Measurements from ENCODE around the gene USP20.
A peak's percentile ranks its signal among the peaks of the same experiment; 100 is the strongest.

Gene USP20

DNA sequence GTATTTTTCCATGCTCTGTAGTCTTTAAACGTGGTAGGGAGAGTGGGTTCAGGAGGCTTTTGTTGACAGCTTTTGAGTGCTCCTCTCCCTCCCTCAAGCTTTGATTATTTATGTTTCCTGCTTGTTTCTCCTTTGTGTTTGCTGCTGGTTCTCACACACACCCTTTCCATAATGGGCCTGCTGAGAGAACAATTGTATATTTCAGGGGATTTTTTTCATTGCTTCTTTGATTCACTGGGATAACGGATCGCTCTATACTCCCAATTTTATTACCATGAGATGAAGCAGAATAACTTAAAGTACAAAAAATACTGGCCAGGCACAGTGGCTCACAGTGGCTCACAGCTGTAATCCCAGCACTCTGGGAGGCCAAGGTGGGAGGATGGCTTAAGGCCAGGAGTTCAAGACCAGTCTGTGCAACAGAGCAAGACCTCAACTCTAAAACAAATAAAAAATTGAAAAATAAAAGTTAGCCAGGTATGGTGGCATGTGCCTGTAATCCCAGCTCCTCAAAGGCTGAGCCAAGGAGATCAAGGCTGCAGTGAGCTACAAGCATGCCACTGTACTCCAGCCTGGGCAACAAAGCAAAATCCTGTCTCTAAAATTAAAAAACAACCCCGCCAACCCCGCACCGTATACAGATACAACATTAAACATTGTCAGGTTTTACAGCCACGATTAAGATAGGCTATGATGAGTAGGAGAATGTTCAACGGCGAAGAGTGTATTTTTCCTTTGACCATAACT, 66.9 kb downstream of the USP20 start:
- H3K9me3 ChIP-seq (ENCODE audit: control extremely low read depth in 1 of 5, control insufficient read depth in 4 of 5, insufficient read depth in 2 of 5, low read depth in 1 of 5, low read length in 4 of 5) = no peaks in the 10 kb centered on the region
- no peaks in the 10 kb centered on the region for H3K27me3 ChIP-seq (replicated peaks in 2 of 5; ENCODE audit: control insufficient read depth in 4 of 5, insufficient read depth in 5 of 5, low read length in 4 of 5)
- POLR2A ChIA-PET = no interaction called here
- H3K27ac ChIP-seq (ENCODE audit: insufficient read depth in 1 of 2, low read depth in 1 of 2, low read length in 2 of 2, poor library complexity in 1 of 2, severe bottlenecking in 2 of 2) = no peak overlapping the region
- H3K4me1 ChIP-seq (ENCODE audit: control extremely low read depth in 1 of 4, control insufficient read depth in 4 of 4, insufficient read depth in 4 of 4, low read length in 3 of 4) = no peaks in the 10 kb centered on the region
- H3K4me3 ChIP-seq (ENCODE audit: control insufficient read depth in 1 of 7, extremely low read depth in 1 of 7, insufficient read depth in 4 of 7, low read depth in 2 of 7, low read length in 6 of 7) = no peak overlapping the region
- CTCF ChIA-PET = interaction anchor here (0.9 kb wide), 1 partner anchor 17 kb away, joined by 3 read pairs; no protein-coding TSS in a partner anchor
- WGBS (ENCODE audit: insufficient coverage) = 86% methylated on average over 1 of the region's 9 CpGs
- H3K36me3 ChIP-seq (ENCODE audit: control insufficient read depth in 4 of 4, insufficient read depth in 4 of 4, low read length in 3 of 4) = peaks cover 31 to 86% (median 63%) of the 10 kb centered on the region in 4 experiments
- DNase-seq = no peak

DNA sequence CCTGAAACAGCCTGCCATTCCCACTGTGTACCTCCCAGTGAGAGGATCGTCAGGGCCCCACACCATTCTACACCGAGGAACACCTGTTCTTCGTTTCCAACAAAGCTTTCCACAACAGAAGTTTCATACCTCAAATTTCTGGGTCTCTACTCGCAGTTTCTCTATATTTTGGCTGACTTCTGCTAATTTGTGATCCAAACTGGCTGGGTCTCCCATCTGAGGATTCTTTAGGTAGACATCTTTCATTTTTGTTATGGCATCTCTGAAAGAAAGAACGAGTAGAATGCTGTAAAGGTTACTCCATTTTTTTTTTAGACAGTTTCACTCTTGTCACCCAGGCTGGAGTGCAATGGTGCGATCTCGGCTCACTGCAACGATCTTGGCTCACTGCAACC, 67.5 kb downstream of the USP20 start:
- no peaks in the 10 kb centered on the region for H3K27me3 ChIP-seq (replicated peaks in 2 of 5; ENCODE audit: control insufficient read depth in 4 of 5, insufficient read depth in 5 of 5, low read length in 4 of 5)
- WGBS (ENCODE audit: insufficient coverage) = 97% methylated on average over 6 of the region's 8 CpGs
- H3K27ac ChIP-seq (ENCODE audit: insufficient read depth in 1 of 2, low read depth in 1 of 2, low read length in 2 of 2, poor library complexity in 1 of 2, severe bottlenecking in 2 of 2) = peak overlapping the region in 1 of 2 experiments; percentile 16
- no peak overlapping the region for H3K4me3 ChIP-seq (ENCODE audit: control insufficient read depth in 1 of 7, extremely low read depth in 1 of 7, insufficient read depth in 4 of 7, low read depth in 2 of 7, low read length in 6 of 7)
- no peak for DNase-seq
- H3K4me1 ChIP-seq (ENCODE audit: control extremely low read depth in 1 of 4, control insufficient read depth in 4 of 4, insufficient read depth in 4 of 4, low read length in 3 of 4) = no peaks in the 10 kb centered on the region
- CTCF ChIA-PET = interaction anchor here (2.1 kb wide), 1 partner anchor 18 kb away, joined by 8 read pairs; no protein-coding TSS in a partner anchor
- H3K36me3 ChIP-seq (ENCODE audit: control insufficient read depth in 4 of 4, insufficient read depth in 4 of 4, low read length in 3 of 4) = peaks cover 31 to 88% (median 64%) of the 10 kb centered on the region in 4 experiments
- H3K9me3 ChIP-seq (ENCODE audit: control extremely low read depth in 1 of 5, control insufficient read depth in 4 of 5, insufficient read depth in 2 of 5, low read depth in 1 of 5, low read length in 4 of 5) = no peaks in the 10 kb centered on the region
- POLR2A ChIA-PET = no interaction called here

DNA sequence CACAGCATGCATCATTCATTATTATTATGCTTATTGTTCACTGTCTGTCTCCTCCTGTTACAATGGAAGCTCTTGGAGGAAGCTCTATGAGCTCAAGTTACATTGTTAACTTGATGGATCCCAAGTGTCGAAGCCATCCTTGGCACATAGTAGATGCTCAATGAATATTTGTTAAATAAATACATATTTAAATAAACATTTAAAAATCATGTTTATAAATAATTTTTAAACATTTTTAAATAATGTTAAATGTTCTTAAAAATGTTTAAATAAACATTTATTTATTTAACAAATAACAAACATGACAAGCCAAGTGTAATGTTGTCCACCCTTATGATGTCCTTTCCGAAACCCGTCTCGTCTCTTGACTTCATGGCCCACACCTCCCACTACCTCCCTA, 69.5 kb downstream of the USP20 start:
- H3K4me1 ChIP-seq (ENCODE audit: control extremely low read depth in 1 of 4, control insufficient read depth in 4 of 4, insufficient read depth in 4 of 4, low read length in 3 of 4) = no peaks in the 10 kb centered on the region
- no peak overlapping the region for H3K27ac ChIP-seq (ENCODE audit: insufficient read depth in 1 of 2, low read depth in 1 of 2, low read length in 2 of 2, poor library complexity in 1 of 2, severe bottlenecking in 2 of 2)
- peaks cover 30 to 87% (median 61%) of the 10 kb centered on the region in 4 experiments for H3K36me3 ChIP-seq (ENCODE audit: control insufficient read depth in 4 of 4, insufficient read depth in 4 of 4, low read length in 3 of 4)
- ChIA-PET CTCF (interaction anchor here (1.3 to 2.1 kb wide), 3 partner anchors 20 to 33 kb away, joined by 3 to 8 read pairs (median 4); no protein-coding TSS in a partner anchor), POLR2A (no interaction called here)
- H3K4me3 ChIP-seq (ENCODE audit: control insufficient read depth in 1 of 7, extremely low read depth in 1 of 7, insufficient read depth in 4 of 7, low read depth in 2 of 7, low read length in 6 of 7) = no peak overlapping the region
- DNase-seq = no peak
- H3K9me3 ChIP-seq (ENCODE audit: control extremely low read depth in 1 of 5, control insufficient read depth in 4 of 5, insufficient read depth in 2 of 5, low read depth in 1 of 5, low read length in 4 of 5) = no peaks in the 10 kb centered on the region
- H3K27me3 ChIP-seq (replicated peaks in 2 of 5; ENCODE audit: control insufficient read depth in 4 of 5, insufficient read depth in 5 of 5, low read length in 4 of 5) = no peaks in the 10 kb centered on the region
- 100% methylated on average over 3 of the region's 4 CpGs for WGBS (ENCODE audit: insufficient coverage)

DNA sequence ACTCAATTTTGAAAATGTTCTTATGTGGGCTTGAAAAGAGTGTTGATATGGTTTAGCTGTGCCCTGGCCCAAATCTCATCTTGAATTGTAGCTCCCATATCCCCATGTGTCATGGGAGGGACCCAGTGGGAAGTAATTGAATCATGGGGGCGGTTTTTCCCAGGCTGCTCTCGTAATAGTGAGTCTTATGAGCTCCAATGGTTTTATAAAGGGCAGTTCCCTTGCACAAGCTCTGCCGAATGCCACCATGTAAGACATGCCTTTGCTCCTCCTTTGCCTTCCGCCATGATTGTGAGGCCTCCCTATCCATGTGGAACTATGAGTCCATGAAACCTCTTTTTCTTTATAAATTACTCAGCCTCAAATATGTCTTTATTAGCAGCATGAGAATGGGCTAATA, 71.0 kb downstream of the USP20 start:
- CTCF ChIA-PET = interaction anchor here (1.2 to 1.7 kb wide), 5 partner anchors 8 to 19 kb away, joined by 3 to 4 read pairs (median 3); no protein-coding TSS in a partner anchor
- no peak overlapping the region for H3K27ac ChIP-seq (ENCODE audit: insufficient read depth in 1 of 2, low read depth in 1 of 2, low read length in 2 of 2, poor library complexity in 1 of 2, severe bottlenecking in 2 of 2)
- H3K36me3 ChIP-seq (ENCODE audit: control insufficient read depth in 4 of 4, insufficient read depth in 4 of 4, low read length in 3 of 4) = peaks cover 26 to 79% (median 52%) of the 10 kb centered on the region in 4 experiments
- peaks cover 0 to 9% (median 5%) of the 10 kb centered on the region in 4 experiments for H3K4me1 ChIP-seq (ENCODE audit: control extremely low read depth in 1 of 4, control insufficient read depth in 4 of 4, insufficient read depth in 4 of 4, low read length in 3 of 4)
- 100% methylated on average over 2 of the region's 4 CpGs for WGBS (ENCODE audit: insufficient coverage)
- DNase-seq = no peak
- H3K27me3 ChIP-seq (replicated peaks in 2 of 5; ENCODE audit: control insufficient read depth in 4 of 5, insufficient read depth in 5 of 5, low read length in 4 of 5) = no peaks in the 10 kb centered on the region
- POLR2A ChIA-PET = no interaction called here
- H3K9me3 ChIP-seq (ENCODE audit: control extremely low read depth in 1 of 5, control insufficient read depth in 4 of 5, insufficient read depth in 2 of 5, low read depth in 1 of 5, low read length in 4 of 5) = no peaks in the 10 kb centered on the region
- H3K4me3 ChIP-seq (ENCODE audit: control insufficient read depth in 1 of 7, extremely low read depth in 1 of 7, insufficient read depth in 4 of 7, low read depth in 2 of 7, low read length in 6 of 7) = no peak overlapping the region

DNA sequence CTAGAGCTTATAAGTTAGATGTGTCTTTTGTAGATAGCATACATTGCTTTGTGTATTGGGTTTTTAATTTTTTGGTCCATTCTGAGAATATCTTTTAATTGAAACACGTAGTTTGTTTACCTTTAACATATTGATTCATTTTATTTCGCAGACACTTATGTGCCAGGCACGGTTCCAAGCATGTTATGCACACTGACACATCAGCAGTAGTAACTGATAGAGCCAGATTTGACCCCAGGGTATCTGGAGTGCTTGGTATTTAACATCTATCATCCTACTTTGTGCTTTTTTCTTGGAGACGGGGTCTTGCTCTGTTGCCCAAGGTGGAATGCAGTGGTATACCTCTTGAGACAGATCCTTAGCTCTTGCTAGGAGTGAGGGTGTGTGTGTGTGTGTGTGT, 71.9 kb downstream of the USP20 start:
- ChIA-PET CTCF (interaction anchor here (0.6 to 1.7 kb wide), 4 partner anchors 9 to 13 kb away, joined by 3 to 4 read pairs (median 3); no protein-coding TSS in a partner anchor), POLR2A (no interaction called here)
- Histone ChIP-seq H3K4me3 (ENCODE audit: control insufficient read depth in 1 of 7, extremely low read depth in 1 of 7, insufficient read depth in 4 of 7, low read depth in 2 of 7, low read length in 6 of 7) (no peak overlapping the region), H3K4me1 (ENCODE audit: control extremely low read depth in 1 of 4, control insufficient read depth in 4 of 4, insufficient read depth in 4 of 4, low read length in 3 of 4) (peaks cover 0 to 10% (median 5%) of the 10 kb centered on the region in 4 experiments), H3K27ac (ENCODE audit: insufficient read depth in 1 of 2, low read depth in 1 of 2, low read length in 2 of 2, poor library complexity in 1 of 2, severe bottlenecking in 2 of 2) (no peak overlapping the region), H3K36me3 (ENCODE audit: control insufficient read depth in 4 of 4, insufficient read depth in 4 of 4, low read length in 3 of 4) (peaks cover 22 to 78% (median 47%) of the 10 kb centered on the region in 4 experiments), H3K9me3 (ENCODE audit: control extremely low read depth in 1 of 5, control insufficient read depth in 4 of 5, insufficient read depth in 2 of 5, low read depth in 1 of 5, low read length in 4 of 5) (no peaks in the 10 kb centered on the region), H3K27me3 (replicated peaks in 2 of 5; ENCODE audit: control insufficient read depth in 4 of 5, insufficient read depth in 5 of 5, low read length in 4 of 5) (no peaks in the 10 kb centered on the region)
- DNase-seq = no peak
- WGBS (ENCODE audit: insufficient coverage) = 100% methylated on average over 2 of the region's 4 CpGs

DNA sequence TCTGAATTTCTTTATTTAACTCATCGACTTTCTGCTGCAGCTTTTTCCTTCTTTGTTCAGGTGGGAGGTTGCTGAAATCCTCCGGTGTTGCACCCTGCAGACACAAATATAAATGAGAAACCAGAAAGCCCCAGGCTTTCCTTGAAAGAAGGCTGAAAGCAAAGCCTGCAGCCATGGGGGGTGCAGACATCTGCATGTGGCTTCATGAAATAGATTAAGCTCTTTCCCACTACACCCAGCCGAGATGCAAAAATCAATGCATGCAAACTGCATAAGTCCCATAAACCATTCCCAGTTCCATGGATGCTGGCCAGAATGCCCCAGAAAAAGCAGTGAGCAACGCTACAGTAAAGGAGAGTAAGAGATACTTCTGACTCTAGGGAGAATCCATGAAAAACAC, 73.6 kb downstream of the USP20 start:
- no peaks in the 10 kb centered on the region for H3K27me3 ChIP-seq (replicated peaks in 2 of 5; ENCODE audit: control insufficient read depth in 4 of 5, insufficient read depth in 5 of 5, low read length in 4 of 5)
- H3K9me3 ChIP-seq (ENCODE audit: control extremely low read depth in 1 of 5, control insufficient read depth in 4 of 5, insufficient read depth in 2 of 5, low read depth in 1 of 5, low read length in 4 of 5) = no peaks in the 10 kb centered on the region
- H3K4me3 ChIP-seq (ENCODE audit: control insufficient read depth in 1 of 7, extremely low read depth in 1 of 7, insufficient read depth in 4 of 7, low read depth in 2 of 7, low read length in 6 of 7) = no peak overlapping the region
- CTCF ChIA-PET = interaction anchor here (1.5 to 1.7 kb wide), 2 partner anchors 21 to 184 kb away, joined by 3 to 4 read pairs; no protein-coding TSS in a partner anchor
- no peak for DNase-seq
- WGBS (ENCODE audit: insufficient coverage) = 100% methylated on average over 2 of the region's 4 CpGs
- peaks cover 0 to 10% (median 5%) of the 10 kb centered on the region in 4 experiments for H3K4me1 ChIP-seq (ENCODE audit: control extremely low read depth in 1 of 4, control insufficient read depth in 4 of 4, insufficient read depth in 4 of 4, low read length in 3 of 4)
- H3K36me3 ChIP-seq (ENCODE audit: control insufficient read depth in 4 of 4, insufficient read depth in 4 of 4, low read length in 3 of 4) = peaks cover 16 to 68% (median 36%) of the 10 kb centered on the region in 4 experiments
- POLR2A ChIA-PET = no interaction called here
- no peak overlapping the region for H3K27ac ChIP-seq (ENCODE audit: insufficient read depth in 1 of 2, low read depth in 1 of 2, low read length in 2 of 2, poor library complexity in 1 of 2, severe bottlenecking in 2 of 2)

DNA sequence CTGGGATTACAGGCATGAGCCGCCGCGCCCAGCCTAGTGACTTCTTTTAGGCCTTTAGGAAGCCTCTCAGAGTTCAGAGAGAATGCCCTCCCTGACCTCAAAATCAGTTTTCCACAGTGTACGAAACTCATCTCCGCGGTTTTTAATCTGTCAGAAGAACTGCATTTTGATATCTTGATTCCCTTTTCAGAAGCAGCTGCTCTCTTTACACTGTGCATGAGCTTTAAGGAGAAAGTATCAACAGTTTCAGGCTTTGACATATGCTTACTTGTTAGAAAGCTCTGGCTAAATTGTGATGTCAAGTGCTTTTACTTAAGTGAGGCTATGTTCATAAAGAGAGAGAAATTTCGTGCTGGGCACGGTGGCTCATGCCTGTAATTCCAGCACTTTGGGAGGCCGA, 74.6 kb downstream of the USP20 start:
- 94% methylated on average over 8 of the region's 9 CpGs for WGBS (ENCODE audit: insufficient coverage)

More for the DNA sequence above, 74.6 kb downstream of the USP20 start:
- Histone ChIP-seq H3K4me3 (ENCODE audit: control insufficient read depth in 1 of 7, extremely low read depth in 1 of 7, insufficient read depth in 4 of 7, low read depth in 2 of 7, low read length in 6 of 7) (no peak overlapping the region), H3K36me3 (ENCODE audit: control insufficient read depth in 4 of 4, insufficient read depth in 4 of 4, low read length in 3 of 4) (peaks cover 9 to 65% (median 30%) of the 10 kb centered on the region in 4 experiments), H3K9me3 (ENCODE audit: control extremely low read depth in 1 of 5, control insufficient read depth in 4 of 5, insufficient read depth in 2 of 5, low read depth in 1 of 5, low read length in 4 of 5) (no peaks in the 10 kb centered on the region), H3K27ac (ENCODE audit: insufficient read depth in 1 of 2, low read depth in 1 of 2, low read length in 2 of 2, poor library complexity in 1 of 2, severe bottlenecking in 2 of 2) (peak overlapping the region in 1 of 2 experiments; percentile 54), H3K27me3 (replicated peaks in 2 of 5; ENCODE audit: control insufficient read depth in 4 of 5, insufficient read depth in 5 of 5, low read length in 4 of 5) (no peaks in the 10 kb centered on the region), H3K4me1 (ENCODE audit: control extremely low read depth in 1 of 4, control insufficient read depth in 4 of 4, insufficient read depth in 4 of 4, low read length in 3 of 4) (peaks cover 0 to 10% (median 5%) of the 10 kb centered on the region in 4 experiments)
- POLR2A ChIA-PET = interaction anchor here (0.6 to 1.8 kb wide), 2 partner anchors 10 to 45 kb away, joined by 5 to 6 read pairs; no protein-coding TSS in a partner anchor
- CTCF ChIA-PET = interaction anchor here (0.9 to 1.7 kb wide), 6 partner anchors 9 to 25 kb away, joined by 3 to 6 read pairs (median 4); no protein-coding TSS in a partner anchor
- no peak for DNase-seq
